NCI-H1105 treated with DMSO at 0.1 percent for 48 hours (cell line): ENCODE data around the gene SLC12A7.

Experiments
- DNase-seq: peaks from one replicate; lab custom pipeline; 2025; lab: John Stamatoyannopoulos, UW

SLC12A7 gene

GRCh38 chr5:1125030-1125357 is 13.1 kb upstream of the SLC12A7 start:
- no peak for DNase-seq

DNA sequence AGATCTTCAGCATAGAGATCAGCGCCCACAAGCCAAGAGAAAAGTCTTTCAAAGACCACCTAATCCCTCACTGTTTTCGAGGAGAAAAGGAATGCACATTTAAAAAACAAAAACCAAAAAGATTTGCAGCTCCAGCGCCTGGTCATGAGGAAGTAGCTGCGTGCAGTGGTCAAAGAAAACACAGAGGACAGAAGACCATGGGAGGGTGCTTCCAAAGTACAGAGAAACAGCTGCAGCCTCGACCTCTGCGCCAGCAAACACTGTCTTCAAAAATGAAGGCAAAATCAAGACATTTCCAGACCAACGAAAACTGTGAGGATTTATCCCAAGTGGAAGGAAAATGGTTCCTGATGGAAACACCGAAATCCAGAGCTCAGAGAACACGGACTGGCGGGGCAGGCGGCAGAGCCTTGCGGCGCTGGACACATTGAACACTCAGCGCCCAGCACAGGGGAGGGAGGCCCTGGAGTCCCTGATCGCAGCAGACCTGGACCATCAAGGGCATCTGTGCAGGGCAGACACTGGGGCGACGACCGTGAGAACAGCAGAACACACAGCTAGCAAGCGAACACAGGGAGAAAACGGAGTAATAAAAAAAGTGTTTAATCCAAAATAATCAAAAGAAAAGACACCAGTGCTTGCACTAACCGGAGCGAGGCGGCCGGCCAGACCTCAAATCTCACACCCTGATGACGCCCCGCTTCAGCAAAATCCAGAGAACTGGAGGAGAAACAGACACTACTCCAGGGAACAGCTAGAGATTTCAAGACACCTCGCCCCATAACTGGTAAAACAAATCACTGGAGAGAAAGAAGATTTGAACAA is 12.6 kb upstream of the SLC12A7 start:
- no peak for DNase-seq

DNA sequence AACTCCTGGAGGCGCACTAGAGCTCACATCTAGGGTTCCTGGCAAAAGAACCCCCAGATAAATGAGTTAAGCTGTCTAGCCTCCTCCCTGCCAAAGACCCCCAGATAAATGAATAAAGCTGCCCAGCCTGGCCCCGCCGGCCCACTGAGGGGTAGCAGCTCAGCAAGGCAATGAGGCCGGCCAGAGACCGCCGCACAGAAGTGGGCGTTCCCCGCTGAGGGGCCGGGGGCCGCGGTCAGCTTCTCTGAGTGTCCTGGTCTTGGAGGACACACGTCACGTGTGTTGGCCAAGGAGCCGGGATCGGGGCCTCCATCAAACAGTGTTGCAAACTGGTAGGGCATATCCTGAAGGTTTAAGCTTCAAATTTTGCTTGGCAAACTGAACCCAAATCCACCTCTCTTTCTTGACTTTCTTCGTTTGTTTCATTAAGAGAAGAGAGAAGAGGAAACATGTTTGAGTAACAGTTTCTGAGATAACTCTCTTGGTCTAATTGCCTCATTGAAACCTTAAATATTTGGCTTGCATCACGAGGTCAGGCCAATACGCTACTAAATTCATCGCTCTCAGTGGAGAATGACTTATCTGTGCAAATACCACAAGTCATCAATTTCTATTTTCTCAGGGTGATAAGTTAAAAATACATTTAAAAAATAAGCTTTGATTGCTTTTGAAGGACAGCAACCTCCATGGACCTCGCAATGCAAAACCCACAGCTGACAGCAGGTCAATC is 11.7 kb upstream of the SLC12A7 start:
- DNase-seq: no peak

DNA sequence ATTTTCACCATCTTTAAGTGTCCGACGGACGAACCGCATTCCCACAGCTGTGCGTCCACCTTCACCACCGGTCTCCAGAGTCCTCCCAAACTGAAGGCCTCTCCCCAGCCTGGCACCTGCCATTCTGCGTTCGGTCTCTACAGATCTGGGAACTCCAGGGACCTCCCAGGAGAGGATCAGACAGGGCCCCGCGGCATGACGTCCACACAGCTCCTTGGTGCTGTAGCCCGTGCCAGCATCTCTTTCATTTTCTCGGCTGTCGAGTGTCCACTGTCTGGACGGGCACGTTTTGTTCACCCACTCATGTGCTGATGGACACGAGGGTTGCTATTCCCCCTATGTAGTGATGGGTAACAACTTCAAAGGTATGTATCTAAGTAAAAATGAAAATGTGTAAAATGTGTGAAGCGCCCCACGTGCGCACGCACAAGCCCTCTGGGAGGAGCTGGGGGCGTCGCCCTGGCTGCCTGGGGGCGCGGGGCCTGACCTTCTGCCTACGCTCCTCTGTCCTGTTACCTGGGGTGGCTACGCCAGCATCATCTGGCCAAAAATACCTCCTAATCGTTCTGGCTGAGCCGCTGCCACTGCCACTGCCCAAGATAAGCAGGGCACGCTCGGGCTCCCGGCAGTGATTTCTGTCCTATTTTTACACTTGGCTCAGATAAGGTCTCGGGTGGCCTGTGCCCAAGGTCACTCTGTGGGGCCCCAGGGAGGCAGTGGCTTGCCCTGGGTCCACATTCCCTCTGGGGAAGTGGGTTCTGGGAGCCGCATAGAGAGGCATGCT is 10.8 kb upstream of the SLC12A7 start:
- DNase-seq: no peak

DNA sequence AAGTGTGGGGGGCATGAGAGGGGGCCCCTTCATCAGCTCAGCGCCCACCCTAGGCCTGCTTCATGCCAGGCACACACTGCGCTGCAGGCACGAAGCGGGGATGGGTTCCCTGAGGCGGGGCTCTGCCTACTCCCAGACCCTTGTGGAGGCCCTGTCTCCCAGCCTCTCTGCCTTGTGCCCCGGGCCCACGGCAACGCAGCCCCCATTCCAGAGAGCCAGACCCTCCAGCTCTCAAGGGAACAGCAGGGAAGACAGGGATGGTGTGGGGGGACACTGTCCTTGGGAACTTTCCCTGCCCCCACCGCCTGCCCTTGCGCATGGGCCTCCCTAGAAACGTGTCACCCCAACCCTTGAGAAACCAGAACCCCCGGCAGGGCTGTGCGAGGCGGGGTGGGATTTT is 10.0 kb upstream of the SLC12A7 start:
- no peak for DNase-seq

- DNase-seq: no peak
Measured at GRCh38 chr5:1121044-1121443, 9.2 kb upstream of the SLC12A7 start.

GRCh38 chr5:1120236-1120999 is 8.6 kb upstream of the SLC12A7 start:
- DNase-seq: no peak

DNA sequence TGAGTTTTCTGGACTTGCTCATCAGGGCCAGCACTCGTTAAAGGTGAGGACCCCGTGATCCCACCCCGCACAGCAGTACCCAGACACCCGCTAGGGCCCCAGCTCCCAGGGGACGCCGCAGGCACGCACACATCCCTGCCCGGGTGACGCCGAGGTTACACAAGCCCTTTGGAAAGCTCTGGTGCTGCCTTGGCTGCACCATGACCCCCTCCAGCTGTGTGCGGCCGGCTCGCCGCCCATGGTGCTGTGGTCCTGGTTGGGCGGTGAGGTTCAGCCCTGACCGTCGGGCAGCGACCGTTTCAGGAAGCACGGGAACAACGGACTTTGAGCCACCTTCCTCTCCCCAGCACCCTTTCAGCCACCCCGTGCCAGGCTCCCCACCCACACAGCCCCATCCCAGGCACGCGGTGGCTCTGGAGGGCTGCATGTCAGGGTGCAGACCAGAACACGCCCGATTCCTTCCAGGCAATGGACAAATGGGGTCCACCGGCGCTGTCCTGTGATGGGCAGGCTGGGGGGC is 7.5 kb upstream of the SLC12A7 start:
- DNase-seq: no peak

GRCh38 chr5:1118738-1119137 is 6.9 kb upstream of the SLC12A7 start:
- peak; percentile 24 for DNase-seq

GRCh38 chr5:1118231-1118698 is 6.4 kb upstream of the SLC12A7 start:
- peak; percentile 85 for DNase-seq

DNA sequence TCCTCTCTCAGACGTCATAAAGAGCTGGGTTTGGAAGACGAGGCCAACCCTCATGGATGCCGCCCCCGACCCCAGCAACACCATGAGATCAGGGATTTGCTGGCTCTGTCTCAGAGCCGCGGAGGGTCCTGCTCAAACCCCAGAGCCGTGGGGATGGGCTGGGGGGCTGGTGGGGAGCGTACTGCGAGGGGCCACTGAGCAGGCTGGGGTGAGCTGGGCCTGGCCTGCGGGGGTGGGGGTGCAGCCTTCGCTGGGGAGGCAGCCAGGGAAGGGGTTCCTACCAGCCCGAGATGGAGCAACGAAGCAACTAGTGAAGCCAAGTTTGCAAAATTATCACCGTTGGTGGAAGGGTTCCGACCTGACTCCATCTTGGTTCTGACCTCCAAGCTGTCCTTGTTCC is 5.1 kb upstream of the SLC12A7 start:
- no peak for DNase-seq

- no peak for DNase-seq
Measured at GRCh38 chr5:1116109-1116740, 4.4 kb upstream of the SLC12A7 start.

GRCh38 chr5:1115123-1115815 is 3.4 kb upstream of the SLC12A7 start:
- no peak for DNase-seq

DNA sequence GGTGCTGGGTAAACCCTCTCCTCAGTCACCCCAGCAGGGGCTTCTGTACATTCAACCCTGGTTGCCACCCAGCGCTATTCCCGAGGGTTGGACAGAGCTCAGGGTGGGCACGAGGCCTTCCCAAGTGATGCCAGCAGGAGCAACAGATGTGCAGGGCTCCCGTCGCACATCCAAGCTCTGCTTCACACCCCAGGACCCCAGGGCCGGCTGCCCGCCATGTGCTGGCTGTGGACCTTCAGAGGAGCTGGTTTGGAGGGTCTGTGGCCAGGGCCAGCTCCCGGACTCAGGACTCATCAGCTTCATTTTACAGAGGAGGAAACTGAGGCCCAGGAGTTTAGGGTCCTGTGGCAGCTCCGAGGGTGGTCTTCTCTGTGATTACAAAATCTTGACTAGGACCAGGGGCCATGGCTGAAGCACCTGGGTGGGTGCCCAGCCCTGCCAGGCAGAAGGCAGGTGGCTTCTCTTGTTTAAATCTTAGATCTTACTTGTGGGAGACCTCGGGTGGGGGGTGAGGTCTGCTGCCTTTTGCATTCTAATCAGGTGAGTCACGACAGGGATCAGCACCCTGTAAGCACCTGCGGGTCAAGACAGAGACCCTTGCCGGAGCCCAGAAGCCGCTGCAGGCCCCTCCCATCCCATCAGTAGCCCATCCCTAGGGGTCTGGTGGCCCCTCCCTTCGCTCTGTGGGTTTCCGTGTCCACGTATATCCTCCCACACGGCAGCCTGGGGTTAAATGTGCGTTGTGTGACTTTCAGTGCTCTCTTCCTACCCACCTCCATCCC is 2.1 kb upstream of the SLC12A7 start:
- DNase-seq: no peak

- no peak for DNase-seq
Measured at GRCh38 chr5:1113332-1113690, 1.4 kb upstream of the SLC12A7 start.

DNA sequence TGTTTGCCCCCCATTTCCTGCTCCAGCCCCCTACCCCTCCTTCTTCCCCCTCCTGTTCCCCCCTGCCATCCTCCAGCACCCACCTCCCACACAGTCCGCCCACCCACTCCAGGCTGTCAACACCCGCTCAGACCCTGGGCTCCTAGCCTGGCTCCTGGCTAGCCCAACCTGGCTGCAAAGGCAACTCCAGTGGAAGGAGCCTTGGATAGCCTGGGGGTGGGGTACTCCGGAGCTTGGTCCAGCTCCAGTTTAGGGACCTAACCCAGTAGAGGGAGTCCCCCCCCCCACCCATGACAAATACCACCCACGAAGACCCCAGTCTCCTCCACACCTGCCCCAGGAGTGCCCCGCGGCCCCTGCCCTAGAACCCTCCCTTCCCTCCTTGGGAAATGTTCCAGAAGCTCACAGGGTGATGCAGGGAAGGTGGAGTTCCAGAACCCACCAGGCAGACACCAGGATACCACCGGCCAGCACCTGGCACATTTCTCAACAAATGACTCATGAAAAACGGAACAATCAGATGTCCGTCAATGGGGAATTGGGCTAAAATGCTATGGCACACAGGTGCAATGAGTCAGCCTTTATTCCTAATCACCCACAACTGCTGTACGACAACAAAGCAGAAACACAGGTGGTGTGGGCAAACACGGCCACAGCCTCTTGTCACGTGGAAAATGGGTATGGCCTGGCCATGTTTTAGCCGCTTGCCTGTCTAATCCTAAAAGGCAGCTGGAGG is 901 bp upstream of the SLC12A7 start:
- DNase-seq: no peak

GRCh38 chr5:1111241-1111726 is 579 bp downstream of the SLC12A7 start:
- peak; percentile 4 for DNase-seq

GRCh38 chr5:1110307-1111240 is 1.3 kb downstream of the SLC12A7 start:
- no peak for DNase-seq
